ENCODE measurements around the gene TGFBR3L. TPM values are rescaled to one million over a fixed set of nuclear protein-coding genes. Genes with fewer than 3 reads are reported as not detected.

The TGFBR3L gene
- polyA plus RNA-seq, 1 donor (not counting 4 experiments of a cell fraction or from before 2014, with no cell fraction given), result 0.28 TPM

DNA sequence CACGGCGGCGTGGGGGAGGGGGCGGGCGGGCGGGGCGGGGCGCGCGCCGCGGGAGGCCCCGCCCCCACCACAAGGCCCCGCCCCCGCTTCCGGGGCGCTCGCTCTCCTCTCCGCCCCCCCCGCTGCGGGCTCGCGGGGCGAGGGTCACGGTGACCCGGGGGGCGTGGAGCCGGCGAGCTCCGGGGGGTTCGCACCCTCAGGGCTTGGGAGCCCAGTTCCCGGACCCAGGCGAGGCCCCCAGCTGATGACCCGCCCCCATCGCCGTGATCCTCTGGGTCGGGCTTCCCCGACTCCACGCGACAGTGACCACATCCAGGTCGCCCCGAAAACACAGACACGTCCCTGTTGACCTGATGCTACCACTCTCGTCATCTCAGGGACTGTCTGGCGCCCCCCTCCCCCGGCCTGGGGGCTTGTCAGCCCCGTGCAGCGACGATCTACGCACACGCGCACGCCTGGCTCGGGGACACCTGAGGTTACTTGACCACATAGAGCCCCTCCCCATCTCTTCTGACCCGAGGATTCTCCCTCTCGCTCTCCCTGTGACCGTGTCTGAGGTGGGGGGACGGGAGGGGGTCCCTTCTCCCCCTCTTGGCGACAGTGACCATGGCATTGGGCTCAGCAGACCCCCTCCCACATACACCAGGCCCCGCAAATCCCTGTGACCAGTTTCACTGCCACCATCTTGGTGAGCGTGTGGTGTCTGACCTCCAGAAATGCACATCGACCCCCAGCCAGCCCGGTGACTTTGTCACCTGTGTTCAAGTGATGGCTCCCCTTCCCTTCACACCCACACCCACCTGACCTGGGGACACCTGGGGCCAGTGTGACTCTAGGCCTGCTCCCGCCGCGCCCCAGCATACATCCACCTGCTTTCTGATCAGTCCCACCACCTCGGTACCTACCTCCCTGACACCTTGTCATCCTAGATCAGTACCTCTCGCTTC lies 10.3 kb upstream of the TGFBR3L start:
- H2AFZ ChIP-seq (ENCODE audit: control insufficient read depth, low read length), result peak overlapping the region; percentile 30
- dilution Hi-C loops (cut with MboI; ENCODE audit: extremely low pct_ligation_motif_present, low sequenced_read_pairs), result no loop called here
- H3K36me3 ChIP-seq (ENCODE audit: control insufficient read depth in 2 of 2, extremely low read depth in 1 of 2, insufficient read depth in 2 of 2, low read length in 2 of 2), result peaks cover 0 to 9% of the 10 kb centered on the region in 2 experiments
- no peak for TF ChIP-seq EZH2 (IDR thresholded peaks at IDR 0.05; ENCODE audit: low read length)
- TF ChIP-seq, protein P1, sequence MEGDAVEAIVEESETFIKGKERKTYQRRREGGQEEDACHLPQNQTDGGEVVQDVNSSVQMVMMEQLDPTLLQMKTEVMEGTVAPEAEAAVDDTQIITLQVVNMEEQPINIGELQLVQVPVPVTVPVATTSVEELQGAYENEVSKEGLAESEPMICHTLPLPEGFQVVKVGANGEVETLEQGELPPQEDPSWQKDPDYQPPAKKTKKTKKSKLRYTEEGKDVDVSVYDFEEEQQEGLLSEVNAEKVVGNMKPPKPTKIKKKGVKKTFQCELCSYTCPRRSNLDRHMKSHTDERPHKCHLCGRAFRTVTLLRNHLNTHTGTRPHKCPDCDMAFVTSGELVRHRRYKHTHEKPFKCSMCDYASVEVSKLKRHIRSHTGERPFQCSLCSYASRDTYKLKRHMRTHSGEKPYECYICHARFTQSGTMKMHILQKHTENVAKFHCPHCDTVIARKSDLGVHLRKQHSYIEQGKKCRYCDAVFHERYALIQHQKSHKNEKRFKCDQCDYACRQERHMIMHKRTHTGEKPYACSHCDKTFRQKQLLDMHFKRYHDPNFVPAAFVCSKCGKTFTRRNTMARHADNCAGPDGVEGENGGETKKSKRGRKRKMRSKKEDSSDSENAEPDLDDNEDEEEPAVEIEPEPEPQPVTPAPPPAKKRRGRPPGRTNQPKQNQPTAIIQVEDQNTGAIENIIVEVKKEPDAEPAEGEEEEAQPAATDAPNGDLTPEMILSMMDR (optimal IDR thresholded peaks at IDR 0.05 in 1 of 3, IDR thresholded peaks at IDR 0.05 in 1 of 3, conservative IDR thresholded peaks at IDR 0.05 in 1 of 3; ENCODE audit: extremely low read depth in 1 of 3, insufficient read depth in 2 of 3, low read length in 3 of 3), result no peak
- peak overlapping the region; percentile 81 for H3K27ac ChIP-seq (ENCODE audit: control insufficient read depth, insufficient read depth, low read length)
- peak overlapping the region; percentile 86 for H3K4me2 ChIP-seq (ENCODE audit: control insufficient read depth, extremely low read depth, insufficient read depth, low read depth, low read length)
- FAIRE-seq, result no peak
- H3K79me2 ChIP-seq (ENCODE audit: control insufficient read depth, insufficient read depth, low read length), result peaks cover 45% of the 10 kb centered on the region
- peaks cover 5% of the 10 kb centered on the region for H4K20me1 ChIP-seq (ENCODE audit: control insufficient read depth, extremely low read depth, insufficient read depth, low read length)
- DNase-seq (ENCODE audit: low read depth, low spot score), result no peak
- no peaks in the 10 kb centered on the region for H3K9me3 ChIP-seq (ENCODE audit: control insufficient read depth, low read depth, low read length)
- H3K9me1 ChIP-seq (ENCODE audit: control insufficient read depth, extremely low read depth, insufficient read depth, low read length), result peaks cover 3% of the 10 kb centered on the region
- peaks cover 52% of the 10 kb centered on the region for H3K4me1 ChIP-seq (ENCODE audit: control insufficient read depth, extremely low read depth, insufficient read depth, low read length)
- H3K9ac ChIP-seq (ENCODE audit: control insufficient read depth, extremely low read depth, insufficient read depth, low read length), result peak overlapping the region; percentile 93
- no peaks in the 10 kb centered on the region for H3K27me3 ChIP-seq (ENCODE audit: control insufficient read depth, extremely low read depth, insufficient read depth, low read length)
- peak overlapping the region; percentile 84 to 90 (median 88) for H3K4me3 ChIP-seq (ENCODE audit: control insufficient read depth in 2 of 3, extremely low read depth in 1 of 3, insufficient read depth in 2 of 3, low read depth in 1 of 3, low read length in 3 of 3)

DNA sequence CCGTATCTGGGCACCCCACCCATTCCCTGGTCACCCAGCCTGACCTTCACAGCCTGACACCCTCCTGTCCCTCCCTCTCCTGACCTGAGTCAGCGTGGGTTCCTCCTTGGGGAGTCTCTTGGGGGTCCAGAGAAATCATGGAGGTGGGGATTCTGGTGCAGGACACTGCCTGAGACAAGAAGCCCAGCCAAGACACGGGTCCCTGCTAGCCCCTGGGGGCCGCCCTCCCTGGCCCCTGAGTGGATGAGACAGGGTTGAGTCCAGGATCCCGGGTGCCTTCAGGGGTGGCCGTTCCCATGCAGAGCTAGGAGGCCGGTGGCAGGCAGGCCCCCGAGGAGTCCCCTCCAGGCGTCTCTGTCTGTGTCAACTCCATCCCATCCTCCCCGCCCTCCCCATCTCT lies 9.4 kb upstream of the TGFBR3L start:
- peaks cover 45% of the 10 kb centered on the region for H3K79me2 ChIP-seq (ENCODE audit: control insufficient read depth, insufficient read depth, low read length)
- DNase-seq (ENCODE audit: low read depth, low spot score) (no peak), FAIRE-seq (no peak)
- peak overlapping the region; percentile 93 for H3K9ac ChIP-seq (ENCODE audit: control insufficient read depth, extremely low read depth, insufficient read depth, low read length)
- H3K4me1 ChIP-seq (ENCODE audit: control insufficient read depth, extremely low read depth, insufficient read depth, low read length), result peaks cover 47% of the 10 kb centered on the region
- peak overlapping the region; percentile 86 for H3K4me2 ChIP-seq (ENCODE audit: control insufficient read depth, extremely low read depth, insufficient read depth, low read depth, low read length)
- H3K9me3 ChIP-seq (ENCODE audit: control insufficient read depth, low read depth, low read length), result no peaks in the 10 kb centered on the region
- peak overlapping the region in 2 of 3 experiments; percentile 84 to 88 for H3K4me3 ChIP-seq (ENCODE audit: control insufficient read depth in 2 of 3, extremely low read depth in 1 of 3, insufficient read depth in 2 of 3, low read depth in 1 of 3, low read length in 3 of 3)
- peaks cover 5% of the 10 kb centered on the region for H4K20me1 ChIP-seq (ENCODE audit: control insufficient read depth, extremely low read depth, insufficient read depth, low read length)
- no peaks in the 10 kb centered on the region for H3K27me3 ChIP-seq (ENCODE audit: control insufficient read depth, extremely low read depth, insufficient read depth, low read length)
- TF ChIP-seq, protein P1 (optimal IDR thresholded peaks at IDR 0.05 in 1 of 3, IDR thresholded peaks at IDR 0.05 in 1 of 3, conservative IDR thresholded peaks at IDR 0.05 in 1 of 3; ENCODE audit: extremely low read depth in 1 of 3, insufficient read depth in 2 of 3, low read length in 3 of 3), result no peak
- TF ChIP-seq EZH2 (IDR thresholded peaks at IDR 0.05; ENCODE audit: low read length), result no peak
- peak overlapping the region; percentile 81 for H3K27ac ChIP-seq (ENCODE audit: control insufficient read depth, insufficient read depth, low read length)
- no peak overlapping the region for H2AFZ ChIP-seq (ENCODE audit: control insufficient read depth, low read length)
- peaks cover 3% of the 10 kb centered on the region for H3K9me1 ChIP-seq (ENCODE audit: control insufficient read depth, extremely low read depth, insufficient read depth, low read length)
- dilution Hi-C loops (cut with MboI; ENCODE audit: extremely low pct_ligation_motif_present, low sequenced_read_pairs), result no loop called here
- peaks cover 2 to 5% of the 10 kb centered on the region in 2 experiments for H3K36me3 ChIP-seq (ENCODE audit: control insufficient read depth in 2 of 2, extremely low read depth in 1 of 2, insufficient read depth in 2 of 2, low read length in 2 of 2)

Data from keratinocyte (primary cell).